Stimulated activated CD4-positive, alpha-beta T cell treated with anti-CD3 and anti-CD28 coated beads, Interleukin-4, amount 100 ng/mL, for 4 hours (primary cell): ENCODE measurements around the gene CLASP1.
"Not testable (repeated sequence)": the region's sequence is repeated elsewhere in the genome, so short reads cannot be mapped to it uniquely, and the experiment has no call there.

Experiments used
- DNase-seq, 2 experiments: peaks; one replicate each; pipeline ENCODE4 v3.0.0-alpha.2; 2020

The CLASP1 gene

DNA sequence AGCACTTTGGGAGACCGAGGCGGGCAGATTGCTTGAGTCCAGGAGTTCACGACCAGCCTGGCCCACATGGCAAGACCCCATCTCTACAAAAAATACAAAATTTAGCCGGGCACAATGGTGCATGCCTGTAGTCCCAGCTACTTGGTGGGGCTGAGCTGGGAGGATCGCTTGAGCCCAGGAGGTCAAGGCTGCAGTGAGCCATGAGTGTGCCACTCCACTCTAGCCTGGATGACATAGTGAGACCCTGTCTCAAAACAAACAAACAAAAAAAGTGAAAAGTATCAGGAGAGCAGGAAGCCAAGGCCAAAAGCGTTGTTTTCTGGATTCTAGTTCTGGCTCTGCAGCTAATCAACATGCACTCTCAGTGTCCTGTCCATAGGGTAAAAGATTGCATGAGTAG, 10.7 kb upstream of the CLASP1 start:
- no peak for DNase-seq

DNA sequence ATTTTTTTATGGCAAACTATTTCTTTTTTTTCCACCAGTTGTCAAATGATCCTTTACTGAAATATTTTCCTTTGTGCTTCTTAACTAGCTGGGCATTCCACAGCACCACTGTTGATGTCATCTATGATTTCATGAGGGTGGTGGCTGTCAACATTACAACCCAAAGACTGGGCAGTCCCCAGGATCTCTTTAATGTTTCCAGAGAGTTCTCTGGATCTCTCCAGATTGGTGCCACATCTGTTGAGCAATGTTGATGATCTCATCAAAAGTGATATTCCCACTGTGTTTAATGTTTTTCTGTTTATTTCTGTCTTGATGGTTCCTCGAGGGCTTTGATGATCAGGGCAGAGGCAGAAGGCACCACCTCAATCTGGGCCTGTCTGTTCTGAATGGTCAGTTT, 9.1 kb upstream of the CLASP1 start:
- not testable (repeated sequence) for DNase-seq

- DNase-seq: no peak
Measured at GRCh38 chr2:121653035-121653434, 3.8 kb upstream of the CLASP1 start.

DNA sequence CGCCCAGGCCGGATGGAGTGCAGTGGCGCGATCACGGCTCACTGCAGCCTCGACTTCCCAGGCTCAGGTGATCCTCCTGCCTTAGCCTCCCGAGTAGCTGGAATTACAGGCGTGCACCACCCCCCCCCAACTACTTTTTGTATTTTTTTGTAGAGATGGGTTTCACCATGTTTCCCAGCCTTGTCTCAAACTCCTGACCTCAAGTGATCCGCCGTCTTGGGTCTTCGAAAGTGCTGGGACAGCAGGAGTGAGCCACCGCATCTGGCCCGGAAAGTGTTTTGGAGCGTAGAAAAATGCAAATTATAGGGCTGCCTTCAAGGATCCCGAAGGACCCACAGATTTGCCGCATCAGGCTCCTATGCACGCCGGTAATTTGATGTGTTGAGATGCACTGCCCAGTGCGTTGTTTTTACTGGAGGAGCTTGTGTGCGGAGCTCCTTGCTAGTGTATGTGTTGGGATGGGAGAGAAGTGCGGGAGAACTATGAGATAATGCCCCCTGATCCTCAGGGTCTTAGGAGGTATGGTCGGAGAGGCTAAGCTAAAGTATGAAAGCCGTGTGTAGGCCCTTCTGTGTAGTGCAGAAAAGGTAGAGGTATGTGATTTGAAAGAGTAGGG, 1.2 kb upstream of the CLASP1 start:
- no peak for DNase-seq

- peak; percentile 89 to 96 for DNase-seq
Measured at GRCh38 chr2:121649596-121650314, 493 bp upstream of the CLASP1 start.

- peak; percentile 32 to 38 for DNase-seq
Measured at GRCh38 chr2:121648206-121649148, 785 bp downstream of the CLASP1 start.

GRCh38 chr2:121647396-121647795, 1.9 kb downstream of the CLASP1 start:
- DNase-seq: no peak

DNA sequence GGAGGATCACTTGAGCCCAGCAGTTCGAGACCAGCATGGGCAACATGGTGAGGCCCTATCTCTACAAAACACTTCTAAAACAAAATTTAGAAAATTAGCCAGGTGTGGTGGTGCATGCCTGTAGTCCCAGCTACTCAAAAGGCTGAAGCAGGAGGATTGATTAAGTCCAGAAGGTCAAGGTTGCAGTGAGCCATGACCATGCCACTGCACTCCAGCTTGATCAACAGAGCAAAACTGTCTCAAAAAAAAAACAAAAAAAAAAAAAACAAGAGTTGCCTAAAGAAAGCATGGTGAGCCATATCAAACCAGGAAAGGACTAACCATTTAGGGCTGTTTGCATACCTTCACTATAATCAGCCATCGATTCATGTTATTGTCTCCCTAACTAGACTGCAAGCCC, 4.5 kb downstream of the CLASP1 start:
- DNase-seq: no peak

GRCh38 chr2:121643877-121644276, 5.4 kb downstream of the CLASP1 start:
- DNase-seq: no peak

DNA sequence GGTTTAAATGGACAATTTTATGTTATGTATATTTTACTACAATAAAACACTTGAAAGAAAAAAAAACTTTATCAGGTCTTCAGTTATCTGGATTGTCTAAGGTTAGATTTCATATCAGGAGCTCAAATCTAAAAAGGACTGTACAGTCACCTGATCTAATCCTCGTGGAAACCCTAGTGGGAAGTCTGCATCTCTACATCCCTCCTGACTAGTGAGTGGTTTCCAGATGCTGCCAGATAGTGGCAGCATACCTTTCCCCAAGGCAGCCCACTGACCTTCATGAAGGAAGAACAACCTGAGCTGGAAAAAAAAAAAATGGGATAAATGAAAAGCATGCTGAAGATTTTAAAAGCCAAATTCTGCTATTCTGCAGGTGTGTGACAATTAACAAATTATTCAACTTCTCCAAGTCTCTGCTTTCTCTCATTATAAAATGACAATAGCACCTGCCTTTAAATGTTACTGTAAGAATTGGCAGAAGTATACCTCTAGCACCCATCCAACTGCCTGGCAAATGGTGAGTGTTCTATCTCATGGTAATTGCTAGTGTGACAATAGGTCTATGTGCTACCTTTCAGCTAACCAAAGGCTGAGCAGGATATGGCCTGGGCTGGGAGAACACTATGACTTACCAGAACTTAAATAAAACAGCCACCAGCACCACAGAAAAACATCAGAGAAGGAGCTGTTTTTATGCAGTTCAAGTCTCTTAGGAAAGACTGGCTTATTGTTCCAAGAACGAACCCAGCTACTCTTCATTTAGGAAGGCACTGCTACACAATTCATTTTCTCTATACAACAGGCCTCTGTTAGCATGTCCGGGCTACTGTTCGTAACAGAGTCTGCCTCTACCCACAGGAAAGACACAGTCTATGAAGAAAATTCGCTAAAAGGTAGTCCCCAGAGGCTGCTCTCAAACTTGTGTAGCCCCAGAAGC, 8.6 kb downstream of the CLASP1 start:
- no peak for DNase-seq

DNA sequence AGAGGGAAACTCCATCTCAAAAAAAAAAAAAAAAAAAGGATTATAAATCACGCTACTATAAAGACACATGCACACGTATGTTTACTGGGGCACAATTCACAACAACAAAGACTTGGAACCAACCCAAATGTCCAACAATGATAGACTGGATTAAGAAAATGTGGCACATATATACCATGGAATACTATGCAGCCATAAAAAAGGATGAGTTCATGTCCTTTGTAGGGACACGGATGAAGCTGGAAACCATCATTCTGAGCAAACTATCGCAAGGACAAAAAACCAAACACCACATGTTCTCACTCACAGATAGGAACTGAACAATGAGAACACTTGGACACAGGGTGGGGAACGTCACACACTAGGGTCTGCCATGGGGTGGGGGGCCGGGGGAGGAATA, 9.4 kb downstream of the CLASP1 start:
- not testable (repeated sequence) for DNase-seq

GRCh38 chr2:121638333-121638732, 10.9 kb downstream of the CLASP1 start:
- DNase-seq: no peak

GRCh38 chr2:121635371-121635770, 13.9 kb downstream of the CLASP1 start:
- DNase-seq: no peak

DNA sequence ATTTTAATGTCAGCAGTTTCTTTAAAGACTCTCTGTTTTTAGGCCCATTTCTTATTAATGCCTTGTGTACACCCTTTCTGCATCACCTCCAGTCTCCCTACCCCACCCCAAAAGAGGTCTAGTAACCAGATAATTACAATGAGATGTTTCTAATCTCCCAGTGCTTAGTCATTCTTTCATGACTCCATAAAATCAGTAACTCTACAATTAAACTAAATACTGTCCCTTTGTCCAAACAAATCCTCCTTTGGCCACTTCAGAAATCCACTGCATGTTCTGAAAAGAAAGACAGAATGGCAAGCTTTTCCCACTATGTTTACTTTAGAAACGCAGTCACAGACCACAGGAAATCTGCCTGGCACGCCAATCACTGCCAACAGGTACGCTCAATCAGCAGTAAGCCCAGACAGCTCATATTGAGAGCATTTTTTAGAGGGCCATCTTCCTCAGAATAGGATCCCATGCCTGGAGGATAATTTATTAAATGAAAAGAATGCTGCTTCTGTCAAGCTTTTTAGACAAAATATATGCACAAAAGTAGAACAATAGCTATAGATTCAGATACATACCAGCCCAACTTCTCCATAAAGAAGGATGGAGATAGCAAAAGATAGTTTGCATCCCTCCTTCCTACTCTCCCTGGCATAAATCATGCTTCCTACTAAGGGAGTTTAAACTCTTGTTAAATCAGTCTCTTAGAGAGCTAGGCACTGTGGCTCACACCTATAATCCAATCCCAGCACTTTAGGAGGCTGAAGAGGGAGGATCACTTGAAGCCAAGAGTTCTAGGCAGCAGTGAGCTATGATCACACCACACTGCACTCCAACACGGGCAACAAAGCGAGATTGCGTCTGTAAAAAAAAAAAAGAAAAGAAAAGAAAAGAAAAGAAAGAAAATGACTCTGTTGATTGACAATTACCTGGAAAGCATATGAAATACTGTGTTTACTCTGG, 14.6 kb downstream of the CLASP1 start:
- no peak for DNase-seq

GRCh38 chr2:121633463-121633862, 15.8 kb downstream of the CLASP1 start:
- DNase-seq: no peak

DNA sequence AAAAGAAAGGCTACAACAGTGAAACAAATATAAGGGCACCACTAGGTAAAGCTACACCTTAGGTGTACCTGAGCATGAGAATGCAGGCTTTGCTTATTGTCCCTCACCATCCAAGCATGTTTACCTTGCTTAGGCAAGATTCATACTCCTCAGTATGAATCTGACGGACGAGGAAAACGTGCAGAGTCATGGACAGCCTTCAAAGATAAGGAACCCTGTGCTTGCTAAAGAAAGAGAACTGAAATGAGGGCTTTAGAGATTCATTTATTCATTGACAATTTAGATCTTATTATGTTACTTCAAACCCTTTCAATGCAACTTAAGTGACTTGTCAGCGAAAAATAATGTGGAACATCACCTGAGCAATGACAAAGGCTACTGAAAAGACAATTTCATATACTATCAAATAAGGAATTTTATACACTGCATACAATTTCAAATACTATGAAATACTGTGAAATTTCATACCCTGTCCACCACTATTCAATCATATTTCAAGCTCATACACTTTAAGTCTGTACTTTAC, 21.7 kb downstream of the CLASP1 start:
- DNase-seq: no peak

GRCh38 chr2:121626777-121627524, 22.3 kb downstream of the CLASP1 start:
- DNase-seq: no peak

GRCh38 chr2:121625953-121626352, 23.3 kb downstream of the CLASP1 start:
- DNase-seq: no peak

DNA sequence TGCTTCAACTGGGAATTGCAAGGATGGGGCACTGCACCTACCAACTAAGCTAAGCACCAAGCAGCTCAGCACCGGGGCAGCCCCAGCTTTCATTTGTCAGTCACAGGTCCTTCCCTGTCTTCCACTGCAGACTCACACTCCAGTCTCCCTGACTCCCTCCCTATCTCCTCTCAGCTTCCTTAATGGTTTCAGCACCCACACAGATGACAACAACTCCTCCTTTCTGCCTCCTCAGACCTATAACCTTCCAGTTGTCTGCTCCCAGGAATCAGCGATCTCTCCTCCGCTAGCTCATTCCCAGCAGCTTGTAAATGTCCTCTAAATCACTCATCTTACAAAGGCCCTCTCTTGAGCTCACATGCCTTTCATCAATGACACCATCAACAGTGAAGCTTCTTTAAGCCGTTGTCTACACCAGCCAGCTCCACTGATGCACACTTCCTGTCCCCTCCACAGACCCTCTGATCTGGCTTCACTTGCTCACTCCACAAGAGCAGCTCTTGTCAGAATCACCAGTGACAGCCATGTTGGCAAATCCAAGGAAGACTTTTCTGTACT, 32.1 kb downstream of the CLASP1 start:
- no peak for DNase-seq

GRCh38 chr2:121613774-121614173, 35.5 kb downstream of the CLASP1 start:
- no peak for DNase-seq
